Adipocyte (in vitro differentiated cells): ENCODE results near the gene ICAM3.

ENCODE experiments used
- DNase-seq: peaks from one replicate; pipeline ENCODE4 v3.0.0-alpha.2; 2015; ENCODE audit warnings: low read depth
- H3K27me3 ChIP-seq: replicated peaks from 2 replicates; pipeline ENCODE4 v1.7.0; 2013; ENCODE audit warnings: mild to moderate bottlenecking, low read length, moderate library complexity; ENCODE audit not compliant: control insufficient read depth, insufficient read depth
- H3K36me3 ChIP-seq: 2 replicates; pipeline ENCODE4 v1.7.0; 2013; ENCODE audit warnings: low read length, mild to moderate bottlenecking, moderate library complexity; ENCODE audit not compliant: control insufficient read depth, insufficient read depth, severe bottlenecking
- H3K4me1 ChIP-seq: 2 replicates; pipeline ENCODE4 v1.7.0; 2013; ENCODE audit warnings: mild to moderate bottlenecking, low read length, moderate library complexity; ENCODE audit not compliant: control insufficient read depth, insufficient read depth
- H3K4me3 ChIP-seq: 2 replicates; pipeline ENCODE4 v1.7.0; 2013; ENCODE audit warnings: mild to moderate bottlenecking, low read length, moderate library complexity
- H3K9ac ChIP-seq: 2 replicates; pipeline ENCODE4 v1.7.0; 2013; ENCODE audit warnings: mild to moderate bottlenecking, low read length, moderate library complexity
- H3K9me3 ChIP-seq: 2 replicates; pipeline ENCODE4 v1.7.0; 2013; ENCODE audit warnings: mild to moderate bottlenecking, low read length, moderate library complexity; ENCODE audit not compliant: control insufficient read depth

Gene ICAM3

DNA sequence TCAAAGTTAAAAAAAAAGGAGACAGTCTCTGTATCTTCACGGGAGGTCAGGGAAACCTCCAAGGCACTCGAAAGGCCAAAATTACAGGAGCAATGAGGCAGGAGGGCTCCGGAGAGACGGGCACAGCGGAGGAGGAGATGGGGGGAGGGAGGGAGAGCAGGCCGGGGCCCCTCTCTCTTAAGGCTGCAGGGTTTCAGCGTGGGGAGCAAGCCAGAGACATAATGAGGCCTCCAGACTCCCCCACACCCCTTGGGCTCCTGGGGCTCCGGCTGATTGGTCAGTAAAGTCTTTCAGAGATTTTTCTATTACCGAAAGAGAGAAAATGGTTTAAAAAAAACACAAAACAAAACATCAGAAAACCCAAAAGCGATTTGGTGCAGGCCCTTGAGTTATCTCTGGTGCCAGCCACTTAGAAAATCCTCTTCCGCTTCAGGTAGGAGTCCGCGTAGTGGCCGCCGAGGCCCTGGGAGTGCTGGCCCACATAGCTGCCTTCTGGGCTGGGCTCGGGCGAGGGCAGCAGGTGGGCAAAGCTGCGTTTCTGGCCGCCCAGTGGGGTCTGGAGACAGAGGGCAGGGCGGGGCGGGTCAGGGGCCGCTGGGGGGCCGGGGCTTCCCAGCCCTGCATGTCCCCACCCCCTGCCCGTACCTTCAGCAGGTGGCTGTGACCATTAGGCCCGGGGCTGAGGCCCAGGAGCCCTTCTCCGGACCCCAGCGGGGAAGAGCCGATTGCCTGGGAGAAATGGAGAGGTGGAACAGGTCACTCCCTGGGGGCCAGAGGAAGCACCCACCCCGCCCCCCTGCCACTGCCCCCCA is 22.2 kb downstream of the ICAM3 start:
- no peak overlapping the region for H3K9ac ChIP-seq
- peaks cover 33% of the 10 kb centered on the region for H3K36me3 ChIP-seq
- no peaks in the 10 kb centered on the region for H3K4me1 ChIP-seq
- no peaks in the 10 kb centered on the region for H3K9me3 ChIP-seq
- no peaks in the 10 kb centered on the region for H3K27me3 ChIP-seq
- no peak overlapping the region for H3K4me3 ChIP-seq
- DNase-seq = no peak

DNA sequence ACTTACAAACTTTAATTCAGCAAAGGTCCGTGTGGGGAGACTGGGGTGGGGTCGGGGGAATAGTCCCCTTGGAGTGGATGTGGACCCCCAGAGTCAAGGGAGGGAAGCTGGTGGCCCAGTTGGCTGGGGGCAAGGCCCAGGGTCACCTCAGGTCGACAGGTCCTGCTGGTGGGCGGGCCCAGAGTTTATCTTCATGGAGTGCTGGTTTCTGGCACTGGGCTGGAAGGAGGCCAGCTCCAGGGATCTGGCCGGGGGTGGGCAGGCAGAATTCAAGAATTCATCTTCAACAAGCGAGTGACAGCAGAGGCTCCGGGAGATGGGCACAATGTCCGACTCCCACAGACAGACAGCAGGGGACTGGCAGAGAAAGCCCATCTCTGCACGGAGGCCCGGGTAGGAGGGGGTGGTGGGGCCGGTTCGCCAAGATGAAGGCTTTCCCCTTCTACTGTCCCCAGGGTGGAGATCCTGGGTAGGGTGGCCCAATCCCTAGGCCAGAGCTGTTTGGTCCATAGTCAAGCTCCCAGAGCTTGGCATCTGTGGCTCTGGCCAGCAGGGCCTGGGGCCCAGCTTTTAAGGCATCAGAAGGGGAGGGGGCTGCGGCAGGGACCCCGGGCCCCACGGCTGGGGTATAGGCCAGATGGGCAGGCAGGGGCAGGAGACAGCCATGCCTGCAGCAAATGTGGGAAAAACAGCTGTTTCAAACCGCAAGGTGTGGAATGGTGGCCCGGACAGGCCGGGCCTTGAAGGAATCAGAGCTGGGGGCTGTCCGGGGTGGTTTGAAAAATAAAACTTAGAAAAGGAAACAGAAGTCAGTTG is 23.0 kb downstream of the ICAM3 start:
- peak overlapping the region; percentile 88 for H3K9ac ChIP-seq
- no peak for DNase-seq
- peak overlapping the region; percentile 93 for H3K4me3 ChIP-seq
- H3K9me3 ChIP-seq = no peaks in the 10 kb centered on the region
- no peaks in the 10 kb centered on the region for H3K4me1 ChIP-seq
- peaks cover 25% of the 10 kb centered on the region for H3K36me3 ChIP-seq
- H3K27me3 ChIP-seq = no peaks in the 10 kb centered on the region

DNA sequence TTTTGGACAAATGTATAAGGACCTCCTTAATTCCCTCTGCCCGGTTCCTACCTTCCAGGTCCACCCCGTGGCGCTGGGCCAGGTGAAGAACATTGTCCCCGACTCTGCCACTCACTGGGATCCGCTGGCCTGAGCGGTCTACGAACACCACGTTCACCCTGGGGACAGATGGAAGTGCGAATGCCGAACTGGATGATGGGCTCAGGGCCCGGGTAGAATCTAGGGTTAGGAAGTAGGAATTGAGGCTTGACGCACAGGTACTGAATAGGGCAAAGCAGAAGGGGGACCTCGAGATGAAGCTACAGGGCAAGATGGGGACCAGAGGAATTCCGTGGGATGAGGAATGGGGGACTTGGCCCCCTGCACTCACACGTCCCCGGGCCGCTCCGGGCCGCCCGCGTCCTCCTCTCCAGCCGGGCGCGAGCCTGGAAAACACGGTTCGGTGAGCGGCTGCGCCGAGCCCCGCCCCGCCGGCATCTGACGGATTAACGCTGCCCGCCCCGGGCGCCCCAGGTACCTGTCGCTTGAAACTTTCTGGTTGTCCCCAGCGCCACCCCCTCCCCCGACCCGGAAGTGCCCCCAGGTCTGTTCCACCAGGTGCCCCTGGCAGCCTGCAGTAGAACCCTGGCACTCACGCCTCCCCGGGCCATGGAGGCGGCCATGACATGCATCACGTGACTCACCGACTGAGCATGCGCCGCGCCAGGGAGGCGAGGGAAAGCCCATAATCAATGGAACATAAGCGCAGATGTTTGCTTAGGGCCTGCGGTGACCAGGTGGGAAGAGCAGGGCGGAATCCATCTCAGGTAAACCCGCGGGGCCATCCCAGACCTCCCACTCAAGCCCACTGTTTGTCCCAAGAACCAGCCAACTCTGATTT is 23.8 kb downstream of the ICAM3 start, which contains the start of gene FDX2:
Gene FDX2, minus strand, starts transcription at position 681 of the 880 bp plus-strand sequence. Its CDS starts 19 bp downstream, at position 662.
- no peaks in the 10 kb centered on the region for H3K4me1 ChIP-seq
- peaks cover 22% of the 10 kb centered on the region for H3K36me3 ChIP-seq
- peak; percentile 93 for DNase-seq
- H3K4me3 ChIP-seq = peak within 1 kb of the TSS; percentile 93
- peak within 1 kb of the TSS; percentile 88 for H3K9ac ChIP-seq
- H3K27me3 ChIP-seq = no peaks in the 10 kb centered on the region
- no peaks in the 10 kb centered on the region for H3K9me3 ChIP-seq

DNA sequence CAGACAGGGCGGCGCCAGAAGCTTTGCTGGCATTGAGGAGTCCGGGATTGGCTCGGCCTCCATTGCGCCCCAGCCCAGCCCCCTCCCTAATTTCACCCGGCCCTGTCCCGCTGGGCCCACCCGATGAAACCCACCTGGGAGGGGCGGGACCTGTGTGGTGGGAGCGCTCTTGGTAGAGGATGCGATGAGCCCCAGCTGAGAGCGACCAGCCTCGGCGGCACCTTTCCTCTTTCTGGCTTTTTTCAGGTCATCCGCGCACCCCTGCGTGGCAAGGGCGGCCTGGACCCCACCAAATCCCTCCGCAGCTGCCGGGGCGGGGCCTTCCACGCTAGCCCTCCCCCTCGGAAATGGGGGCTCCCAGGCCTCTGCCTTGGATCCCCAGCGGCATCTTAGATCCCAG is 30.0 kb downstream of the ICAM3 start, which contains the start of gene ZGLP1:
Gene ZGLP1, minus strand, starts transcription at position 393 of the 400 bp plus-strand sequence.
- no peaks in the 10 kb centered on the region for H3K27me3 ChIP-seq
- no peaks in the 10 kb centered on the region for H3K9me3 ChIP-seq
- H3K36me3 ChIP-seq = peaks cover 5% of the 10 kb centered on the region
- no peak within 1 kb of the TSS for H3K9ac ChIP-seq
- no peak for DNase-seq
- no peaks in the 10 kb centered on the region for H3K4me1 ChIP-seq
- H3K4me3 ChIP-seq = no peak within 1 kb of the TSS

DNA sequence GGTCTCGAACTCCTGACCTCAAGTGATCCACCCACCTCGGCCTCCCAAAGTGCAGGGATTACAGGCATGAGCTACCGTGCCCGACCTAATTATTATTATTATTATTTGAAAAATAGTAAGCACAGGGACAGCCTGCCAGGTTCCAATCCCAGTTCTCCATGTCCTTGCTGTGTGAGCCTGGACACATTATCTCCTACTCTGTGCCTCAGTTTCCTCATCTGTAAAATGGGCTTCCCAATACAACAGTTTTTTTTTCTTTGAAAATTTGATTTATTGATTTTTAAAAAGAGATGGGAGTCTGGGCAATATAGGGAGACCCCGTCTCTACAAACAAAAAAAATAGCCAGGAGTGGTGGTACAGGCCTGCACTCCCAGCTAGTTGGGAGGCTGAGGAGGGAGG is 33.1 kb downstream of the ICAM3 start:
- H3K9me3 ChIP-seq = no peaks in the 10 kb centered on the region
- peaks cover 5% of the 10 kb centered on the region for H3K36me3 ChIP-seq
- DNase-seq = no peak
- peaks cover under 1% of the 10 kb centered on the region for H3K27me3 ChIP-seq
- no peaks in the 10 kb centered on the region for H3K4me1 ChIP-seq
- H3K4me3 ChIP-seq = no peak overlapping the region
- H3K9ac ChIP-seq = no peak overlapping the region

DNA sequence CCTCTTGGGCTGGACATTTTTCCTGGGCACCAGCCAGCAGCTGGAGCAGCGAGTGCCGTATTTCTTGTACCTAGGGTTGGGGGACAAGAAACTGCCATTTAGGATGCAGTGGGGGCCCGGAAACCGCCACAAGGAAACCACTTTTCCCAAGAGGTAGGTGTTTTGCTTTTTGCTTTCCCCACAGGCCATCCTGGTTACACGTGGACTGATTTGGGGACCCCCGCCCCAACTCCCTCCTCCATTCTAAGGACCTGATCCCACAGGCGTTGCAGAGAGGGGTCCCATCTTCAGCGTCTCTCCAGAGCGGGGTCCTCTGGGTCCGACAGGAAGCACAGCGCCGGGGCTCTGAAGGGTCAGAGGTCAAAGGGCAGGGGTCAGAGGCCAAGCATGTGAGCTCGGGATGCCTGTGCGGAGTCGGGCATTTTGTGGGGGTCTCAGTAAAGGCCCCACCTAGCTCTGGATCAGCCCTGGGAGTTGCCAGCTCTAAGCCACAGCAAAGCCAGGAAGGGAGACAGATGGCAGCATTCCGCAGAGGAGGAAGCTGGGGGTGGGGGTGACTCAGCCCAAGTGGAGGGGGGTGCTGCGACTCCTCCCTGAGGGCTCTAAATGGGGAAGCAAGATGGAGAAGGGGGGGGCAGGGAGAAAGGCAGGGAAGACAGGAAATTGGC is 34.2 kb downstream of the ICAM3 start:
- H3K36me3 ChIP-seq = peaks cover 4% of the 10 kb centered on the region
- H3K4me1 ChIP-seq = no peaks in the 10 kb centered on the region
- H3K9ac ChIP-seq = no peak overlapping the region
- no peak overlapping the region for H3K4me3 ChIP-seq
- H3K27me3 ChIP-seq = peaks cover 3% of the 10 kb centered on the region
- H3K9me3 ChIP-seq = no peaks in the 10 kb centered on the region
- peak; percentile 47 for DNase-seq

DNA sequence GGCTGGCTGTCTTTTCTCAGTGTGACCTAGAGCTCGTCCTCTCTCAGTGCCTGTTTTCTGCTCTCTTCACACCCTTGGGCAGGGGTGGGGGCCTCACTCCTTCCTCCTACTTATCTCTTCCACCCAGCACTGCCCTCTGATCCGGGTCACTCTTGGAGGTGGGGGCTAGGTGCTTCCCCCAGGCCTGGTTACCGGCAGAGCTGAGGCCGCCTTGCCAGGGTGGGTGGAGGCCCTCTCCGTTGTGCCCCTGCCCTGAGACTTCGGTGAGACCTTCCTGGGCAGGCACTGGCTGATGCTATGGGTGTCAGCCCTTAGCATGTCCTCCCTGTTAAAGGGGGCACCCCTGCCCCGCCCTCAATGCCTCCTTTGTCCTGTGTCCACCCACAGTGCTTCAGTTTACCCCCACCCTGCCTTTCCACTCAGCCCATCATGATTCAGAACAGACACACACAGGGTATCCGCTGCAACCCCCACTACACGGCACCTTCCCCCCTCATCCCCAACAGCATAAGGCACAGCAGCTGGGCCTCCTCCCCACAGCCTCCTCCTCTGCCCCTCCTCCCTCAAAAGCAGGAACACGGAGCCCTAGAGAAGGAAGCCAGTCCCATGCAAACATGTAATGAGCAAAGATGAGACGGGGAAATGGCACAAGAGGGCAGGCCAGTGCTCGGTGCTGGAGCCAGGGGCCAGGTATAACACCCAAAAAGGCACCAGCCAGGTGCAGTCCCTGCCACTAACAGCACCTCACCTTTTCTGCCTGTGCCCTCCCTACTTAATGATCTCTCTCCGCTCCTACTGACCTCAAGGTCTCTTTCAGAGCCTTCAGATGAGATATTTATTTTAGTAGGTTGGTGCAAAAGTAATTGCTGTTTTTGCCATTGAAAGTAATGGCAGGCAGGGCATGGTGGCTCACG is 39.6 kb downstream of the ICAM3 start:
- H3K4me1 ChIP-seq = peaks cover 5% of the 10 kb centered on the region
- no peak overlapping the region for H3K9ac ChIP-seq
- no peaks in the 10 kb centered on the region for H3K9me3 ChIP-seq
- H3K4me3 ChIP-seq = no peak overlapping the region
- DNase-seq = no peak
- peaks cover 24% of the 10 kb centered on the region for H3K27me3 ChIP-seq
- no peaks in the 10 kb centered on the region for H3K36me3 ChIP-seq

DNA sequence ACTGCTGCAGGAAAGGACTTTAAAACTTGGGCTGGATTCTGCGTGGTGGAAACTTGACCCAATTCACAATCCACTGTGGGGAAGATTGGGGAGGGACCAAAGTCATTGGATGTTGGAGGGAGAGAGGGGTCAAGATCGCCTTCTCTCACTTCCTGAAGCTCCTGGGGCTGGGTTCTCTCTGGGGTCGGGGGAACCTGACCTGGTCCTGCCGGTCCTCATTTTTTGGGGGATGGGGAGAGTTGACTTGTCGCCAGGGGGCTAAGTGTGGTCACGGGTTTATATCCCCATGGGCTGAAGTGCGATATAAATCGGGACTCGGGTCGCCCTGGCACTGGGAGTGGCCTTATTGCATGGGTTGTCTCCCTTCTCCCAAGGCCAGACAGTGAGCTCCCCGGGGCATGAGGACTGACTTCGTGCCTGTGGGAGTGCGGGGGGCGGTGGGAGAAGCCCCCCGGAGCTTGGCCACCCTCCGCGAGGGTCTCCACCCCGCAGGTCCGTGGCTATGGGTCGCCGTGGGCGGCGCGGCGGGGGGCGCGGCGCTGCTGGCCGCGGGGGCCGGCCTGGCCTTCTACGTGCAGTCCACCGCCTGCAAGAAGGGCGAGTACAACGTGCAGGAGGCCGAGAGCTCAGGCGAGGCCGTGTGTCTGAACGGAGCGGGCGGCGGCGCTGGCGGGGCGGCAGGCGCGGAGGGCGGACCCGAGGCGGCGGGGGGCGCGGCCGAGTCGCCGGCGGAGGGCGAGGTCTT is 43.4 kb downstream of the ICAM3 start:
- DNase-seq = no peak
- peaks cover 53% of the 10 kb centered on the region for H3K27me3 ChIP-seq

DNA sequence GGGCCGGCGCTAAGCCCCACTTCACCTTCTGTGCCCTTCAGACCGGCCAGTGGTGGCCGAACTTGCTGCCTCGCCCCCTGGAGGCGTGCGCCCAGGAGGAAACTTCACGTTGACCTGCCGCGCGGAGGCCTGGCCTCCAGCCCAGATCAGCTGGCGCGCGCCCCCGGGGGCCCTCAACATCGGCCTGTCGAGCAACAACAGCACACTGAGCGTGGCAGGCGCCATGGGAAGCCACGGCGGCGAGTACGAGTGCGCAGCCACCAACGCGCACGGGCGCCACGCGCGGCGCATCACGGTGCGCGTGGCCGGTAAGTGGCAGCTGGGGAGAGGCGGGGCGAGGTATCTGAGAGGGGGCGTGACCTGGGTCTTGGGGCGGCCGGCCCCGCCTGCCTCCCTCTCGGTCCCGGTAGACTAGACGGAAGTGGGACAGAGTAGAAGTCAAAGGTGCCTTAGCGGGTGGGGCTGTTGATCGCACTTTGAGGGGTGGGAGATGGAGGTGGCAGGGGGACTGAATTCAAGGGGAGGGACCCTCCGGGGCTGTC is 44.0 kb downstream of the ICAM3 start:
- no peak overlapping the region for H3K9ac ChIP-seq
- H3K36me3 ChIP-seq = no peaks in the 10 kb centered on the region
- no peak for DNase-seq
- peaks cover 22% of the 10 kb centered on the region for H3K4me1 ChIP-seq
- no peaks in the 10 kb centered on the region for H3K9me3 ChIP-seq
- no peak overlapping the region for H3K4me3 ChIP-seq
- H3K27me3 ChIP-seq = peaks cover 60% of the 10 kb centered on the region

More for the DNA sequence above, 43.4 kb downstream of the ICAM3 start:
- Histone ChIP-seq H3K9me3 (no peaks in the 10 kb centered on the region), H3K4me1 (peaks cover 16% of the 10 kb centered on the region), H3K36me3 (no peaks in the 10 kb centered on the region), H3K4me3 (no peak overlapping the region), H3K9ac (no peak overlapping the region)
